HEK293T (cell line): ENCODE results near the gene RAC2.

Source experiments
- CTCF ChIA-PET: fragments of 350-600 bp; formaldehyde crosslinking; extraction: SDS; loops from one replicate; lab custom pipeline; 2021; ENCODE audit warnings: antibody characterized with exemption, inconsistent platforms; lab: Yijun Ruan, JAX
- POLR2A ChIA-PET: fragments of 350-600 bp; formaldehyde crosslinking; extraction: SDS; loops from one replicate; lab custom pipeline; 2020; ENCODE audit warnings: antibody characterized with exemption, inconsistent platforms; lab: Yijun Ruan, JAX
- DNase-seq: peaks from one replicate; pipeline ENCODE4 v3.0.0; 2012; ENCODE audit warnings: mixed read lengths; ENCODE audit errors: extremely low spot score
- ARNT ChIP-seq: fragments of 450-650 bp; IDR thresholded peaks from 2 replicates; pipeline ENCODE4 v1.6.1; 2017; ENCODE audit warnings: mild to moderate bottlenecking
- BHLHE40 ChIP-seq: fragments of 450-650 bp; IDR thresholded peaks from 2 replicates; pipeline ENCODE4 v1.6.1; 2016; ENCODE audit warnings: mild to moderate bottlenecking, moderate library complexity, borderline replicate concordance
- CTBP1 ChIP-seq: fragments of 450-650 bp; IDR thresholded peaks from 2 replicates; pipeline ENCODE4 v1.6.1; 2016; ENCODE audit warnings: borderline replicate concordance
- ELF4 ChIP-seq: fragments of 450-650 bp; IDR thresholded peaks from 2 replicates; pipeline ENCODE4 v1.6.1; 2017; ENCODE audit warnings: antibody characterized with exemption
- FOXA1 ChIP-seq: fragments of 450-650 bp; IDR thresholded peaks from 2 replicates; pipeline ENCODE4 v1.6.1; 2016; ENCODE audit warnings: mild to moderate bottlenecking
- FOXK2 ChIP-seq: fragments of 450-650 bp; IDR thresholded peaks from 2 replicates; pipeline ENCODE4 v1.6.1; 2016; ENCODE audit warnings: mild to moderate bottlenecking
- FOXM1 ChIP-seq: fragments of 450-650 bp; IDR thresholded peaks from 2 replicates; pipeline ENCODE4 v1.6.1; 2017; ENCODE audit warnings: mild to moderate bottlenecking, borderline replicate concordance
- HDGF ChIP-seq: fragments of 450-650 bp; IDR thresholded peaks from 2 replicates; pipeline ENCODE4 v1.6.1; 2017; ENCODE audit warnings: antibody characterized with exemption, borderline replicate concordance
- L3MBTL2 ChIP-seq: fragments of 450-650 bp; conservative IDR thresholded peaks from 2 replicates; pipeline ENCODE4 v1.6.1; 2016; ENCODE audit warnings: mild to moderate bottlenecking
- LEF1 ChIP-seq: fragments of 450-650 bp; IDR thresholded peaks from 2 replicates; pipeline ENCODE4 v1.6.1; 2017; ENCODE audit warnings: mild to moderate bottlenecking, borderline replicate concordance
- NFRKB ChIP-seq: fragments of 450-650 bp; IDR thresholded peaks from 2 replicates; pipeline ENCODE4 v1.6.1; 2016; ENCODE audit warnings: mild to moderate bottlenecking, moderate library complexity
- PKNOX1 ChIP-seq: fragments of 450-650 bp; IDR thresholded peaks from 2 replicates; pipeline ENCODE4 v1.6.1; 2016
- SP1 ChIP-seq: fragments of 450-650 bp; IDR thresholded peaks from 2 replicates; pipeline ENCODE4 v1.6.1; 2017
- SUZ12 ChIP-seq: fragments of 450-650 bp; IDR thresholded peaks from 2 replicates; pipeline ENCODE4 v1.6.1; 2016; ENCODE audit warnings: mild to moderate bottlenecking
- TARDBP ChIP-seq: fragments of 450-650 bp; IDR thresholded peaks from 2 replicates; pipeline ENCODE4 v1.6.1; 2016
- ZNF384 ChIP-seq: fragments of 450-650 bp; IDR thresholded peaks from 2 replicates; pipeline ENCODE4 v1.6.1; 2016

Gene RAC2

GRCh38 chr22:37282385-37282677 is 38.3 kb upstream of the RAC2 start, which contains the start of gene CYTH4:
TSS of gene CYTH4 (plus strand) at chr22:37282508. CDS start at chr22:37282570, 62 bp downstream.
- ChIA-PET POLR2A (no interaction called here), CTCF (interaction anchor here (0.5 kb wide), 1 partner anchor 33 kb away, joined by 4 read pairs; no protein-coding TSS in a partner anchor)
- DNase-seq: no peak
- TF ChIP-seq FOXK2 (no peak), FOXM1 (no peak), SUZ12 (no peak)

- no peak for TF ChIP-seq ELF4
- no peak for TF ChIP-seq BHLHE40
- TF ChIP-seq TARDBP: no peak
- TF ChIP-seq SP1: no peak
- TF ChIP-seq NFRKB: no peak
- no peak for TF ChIP-seq ZNF384
- TF ChIP-seq FOXM1: no peak
- TF ChIP-seq FOXA1: no peak
- no peak for TF ChIP-seq ARNT
- TF ChIP-seq LEF1: no peak
- TF ChIP-seq FOXK2: no peak
- no peak for TF ChIP-seq SUZ12
- no peak for TF ChIP-seq PKNOX1
- no peak for TF ChIP-seq HDGF
- TF ChIP-seq CTBP1: no peak
- TF ChIP-seq L3MBTL2: no peak
- POLR2A ChIA-PET: no interaction called here
- CTCF ChIA-PET: no interaction called here
- no peak for DNase-seq
Observed at GRCh38 chr22:37281646-37282384, 37.7 kb upstream of the RAC2 start.

GRCh38 chr22:37281195-37281594 is 37.1 kb upstream of the RAC2 start:
- CTCF ChIA-PET: no interaction called here
- POLR2A ChIA-PET: no interaction called here
- no peak for DNase-seq
- TF ChIP-seq ARNT: no peak
- TF ChIP-seq FOXM1: no peak
- no peak for TF ChIP-seq PKNOX1
- no peak for TF ChIP-seq ELF4
- no peak for TF ChIP-seq LEF1
- TF ChIP-seq FOXK2: no peak
- TF ChIP-seq CTBP1: no peak
- TF ChIP-seq SUZ12: no peak

- no peak for TF ChIP-seq SP1
- TF ChIP-seq FOXM1: no peak
- TF ChIP-seq ELF4: no peak
- TF ChIP-seq FOXA1: no peak
- TF ChIP-seq NFRKB: no peak
- no peak for TF ChIP-seq HDGF
- no peak for TF ChIP-seq TARDBP
- no peak for TF ChIP-seq BHLHE40
- TF ChIP-seq L3MBTL2: no peak
- no peak for TF ChIP-seq PKNOX1
- no peak for TF ChIP-seq CTBP1
- no peak for TF ChIP-seq ARNT
- TF ChIP-seq FOXK2: no peak
- TF ChIP-seq SUZ12: no peak
- DNase-seq: no peak
- ChIA-PET CTCF (no interaction called here), POLR2A (no interaction called here)
Observed at GRCh38 chr22:37280718-37281117, 36.6 kb upstream of the RAC2 start.

DNA sequence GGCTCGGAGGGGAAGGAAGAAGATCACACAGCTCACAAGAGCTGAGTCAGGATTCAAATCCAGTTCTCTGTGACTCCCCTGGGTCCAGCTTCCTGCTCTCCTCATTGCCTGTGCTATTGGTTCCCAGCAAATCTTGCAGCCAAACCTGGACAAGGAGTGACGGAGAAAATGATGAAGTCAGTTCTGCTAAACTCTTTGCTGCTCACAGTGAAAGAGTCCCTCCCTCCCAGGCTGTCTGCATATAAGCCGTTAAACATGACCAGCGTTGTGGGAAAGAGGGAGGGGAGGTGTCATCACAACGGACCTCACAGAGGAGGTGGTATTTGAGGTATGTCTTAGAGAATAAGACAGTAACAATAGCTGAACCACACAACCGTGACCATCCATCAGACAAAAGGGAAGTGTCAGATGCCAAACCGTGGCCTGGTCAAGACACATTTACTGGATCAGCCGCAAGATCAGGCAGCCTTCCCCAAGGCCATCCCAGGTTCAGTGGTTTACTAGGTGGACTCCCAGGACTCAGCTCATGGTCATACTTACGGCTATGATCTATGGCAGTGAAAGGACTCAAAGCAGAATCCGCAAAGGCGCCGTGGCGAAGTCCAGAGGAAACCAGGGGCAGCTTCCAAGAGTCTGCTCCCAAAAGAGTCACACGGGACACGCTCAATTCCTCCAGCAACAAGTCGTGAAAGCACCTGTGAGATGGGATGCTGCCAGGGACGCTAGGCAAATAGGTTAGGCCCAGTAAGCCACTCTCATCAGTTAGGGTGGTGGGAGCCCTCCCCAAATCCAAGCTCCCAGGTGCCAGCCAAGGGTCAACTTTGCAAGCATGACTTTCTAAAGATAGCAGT is 35.5 kb upstream of the RAC2 start:
- DNase-seq: no peak
- ChIA-PET CTCF (no interaction called here), POLR2A (no interaction called here)
- no peak for TF ChIP-seq SP1
- no peak for TF ChIP-seq L3MBTL2
- no peak for TF ChIP-seq CTBP1
- TF ChIP-seq HDGF: no peak
- TF ChIP-seq LEF1: no peak
- no peak for TF ChIP-seq FOXM1
- no peak for TF ChIP-seq TARDBP
- no peak for TF ChIP-seq FOXA1
- no peak for TF ChIP-seq ARNT
- no peak for TF ChIP-seq FOXK2
- TF ChIP-seq ZNF384: no peak

DNA sequence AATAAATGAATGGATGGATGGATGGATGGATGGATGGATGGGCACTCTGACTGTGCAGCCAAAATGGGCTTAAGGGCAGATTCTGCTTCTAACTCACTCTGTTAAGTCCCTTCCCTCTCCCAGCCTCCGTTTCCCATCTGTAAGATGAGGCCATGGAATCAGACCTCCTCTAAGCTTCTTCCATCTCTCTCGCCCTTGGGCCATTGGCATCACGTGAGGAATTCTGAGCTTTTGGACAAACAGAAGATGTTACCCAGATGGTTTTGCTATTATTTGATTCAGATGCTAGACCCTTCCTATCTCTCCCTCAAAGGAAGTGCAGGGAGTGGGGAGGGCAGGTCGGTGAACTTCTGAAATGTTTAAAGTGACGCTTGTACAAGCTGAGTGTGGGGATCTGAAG is 34.2 kb upstream of the RAC2 start:
- CTCF ChIA-PET: interaction anchor here (0.5 kb wide), 1 partner anchor 1046 kb away, joined by 4 read pairs; no protein-coding TSS in a partner anchor
- DNase-seq: no peak
- POLR2A ChIA-PET: no interaction called here
- TF ChIP-seq ELF4 (no peak), LEF1 (no peak), BHLHE40 (no peak), PKNOX1 (no peak), L3MBTL2 (no peak), HDGF (no peak), ZNF384 (no peak), FOXA1 (no peak), SUZ12 (no peak), ARNT (no peak), SP1 (no peak), NFRKB (no peak), TARDBP (no peak), FOXM1 (no peak), CTBP1 (no peak), FOXK2 (no peak)
